PC-9 (cell line): ENCODE measurements around the gene P3H4.

ENCODE experiments used
- EZH2 ChIP-seq: fragments of 200-600 bp; sonication (generic); IDR thresholded peaks from 2 replicates; pipeline ENCODE4 v1.8.0; 2017; ENCODE audit warnings: antibody characterized with exemption, low read depth
- TF ChIP-seq, protein P1 (sequence below): fragments of 200-600 bp; sonication (generic); conservative IDR thresholded peaks from 2 replicates; pipeline ENCODE4 v1.6.1; 2017; ENCODE audit warnings: mixed run types, antibody characterized with exemption, mild to moderate bottlenecking, moderate library complexity

GRCh38 chr17:41768682-41769288 is 43.0 kb downstream of the P3H4 start:
- TF ChIP-seq, protein P1, sequence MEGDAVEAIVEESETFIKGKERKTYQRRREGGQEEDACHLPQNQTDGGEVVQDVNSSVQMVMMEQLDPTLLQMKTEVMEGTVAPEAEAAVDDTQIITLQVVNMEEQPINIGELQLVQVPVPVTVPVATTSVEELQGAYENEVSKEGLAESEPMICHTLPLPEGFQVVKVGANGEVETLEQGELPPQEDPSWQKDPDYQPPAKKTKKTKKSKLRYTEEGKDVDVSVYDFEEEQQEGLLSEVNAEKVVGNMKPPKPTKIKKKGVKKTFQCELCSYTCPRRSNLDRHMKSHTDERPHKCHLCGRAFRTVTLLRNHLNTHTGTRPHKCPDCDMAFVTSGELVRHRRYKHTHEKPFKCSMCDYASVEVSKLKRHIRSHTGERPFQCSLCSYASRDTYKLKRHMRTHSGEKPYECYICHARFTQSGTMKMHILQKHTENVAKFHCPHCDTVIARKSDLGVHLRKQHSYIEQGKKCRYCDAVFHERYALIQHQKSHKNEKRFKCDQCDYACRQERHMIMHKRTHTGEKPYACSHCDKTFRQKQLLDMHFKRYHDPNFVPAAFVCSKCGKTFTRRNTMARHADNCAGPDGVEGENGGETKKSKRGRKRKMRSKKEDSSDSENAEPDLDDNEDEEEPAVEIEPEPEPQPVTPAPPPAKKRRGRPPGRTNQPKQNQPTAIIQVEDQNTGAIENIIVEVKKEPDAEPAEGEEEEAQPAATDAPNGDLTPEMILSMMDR = no peak
- TF ChIP-seq EZH2 = no peak
